ENCODE results near the gene CHCHD4. TPM values are rescaled to one million over a fixed set of nuclear protein-coding genes. Genes with fewer than 3 reads are reported as not detected.

Gene CHCHD4
- polyA plus RNA-seq, 3 donors, result 6.5 to 13.8 (median 13.6) TPM

DNA sequence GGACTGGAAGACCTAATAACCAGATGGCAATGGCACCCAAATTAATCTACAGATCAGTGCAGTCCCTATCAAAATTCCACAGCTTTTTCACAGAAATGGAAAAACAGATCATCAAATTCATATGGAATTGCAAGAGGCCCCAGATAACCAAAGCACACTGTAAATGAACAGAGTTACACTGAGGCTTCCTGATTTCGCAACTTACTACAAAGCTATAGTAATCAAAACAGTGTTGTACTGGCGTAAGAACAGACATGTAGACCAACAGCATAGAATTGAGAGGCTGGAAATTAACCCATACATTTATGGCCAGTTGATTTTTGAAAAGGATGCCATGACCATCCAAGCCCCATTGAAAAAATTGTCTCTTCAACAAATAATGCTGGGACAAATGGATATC lies 37.5 kb upstream of the CHCHD4 start:
- no peaks in the 10 kb centered on the region for H3K27me3 Mint-ChIP-seq (ENCODE audit: low read depth in 3 of 3)
- Histone ChIP-seq H3K9ac (ENCODE audit: insufficient read depth, low read length, poor library complexity, severe bottlenecking) (no peak overlapping the region), H3K27me3 (ENCODE audit: control insufficient read depth in 2 of 2, insufficient read depth in 2 of 2, low read length in 2 of 2) (no peaks in the 10 kb centered on the region), H4K20me1 (ENCODE audit: insufficient read depth, low read length) (no peaks in the 10 kb centered on the region), H3K36me3 (replicated peaks in 1 of 2; ENCODE audit: control insufficient read depth in 1 of 2, insufficient read depth in 2 of 2, low read length in 2 of 2) (peaks cover 95 to 99% of the 10 kb centered on the region in 2 donors), H3K79me2 (ENCODE audit: insufficient read depth, low read length) (no peaks in the 10 kb centered on the region), H3K4me1 (ENCODE audit: control insufficient read depth in 1 of 2, insufficient read depth in 2 of 2, low read length in 2 of 2) (peaks cover 0 to 4% of the 10 kb centered on the region in 2 donors), H3K9me3 (replicated peaks in 1 of 2; ENCODE audit: control insufficient read depth in 1 of 2, insufficient read depth in 1 of 2, low read length in 2 of 2) (peaks cover 0 to 14% of the 10 kb centered on the region in 2 donors), H3K4me3 (replicated peaks in 1 of 3; ENCODE audit: low read depth in 2 of 3, low read length in 3 of 3) (no peak overlapping the region), H3K27ac (ENCODE audit: low read depth in 1 of 2, low read length in 2 of 2) (no peak overlapping the region), H2AFZ (ENCODE audit: insufficient read depth, low read depth, low read length, poor library complexity, severe bottlenecking) (no peak overlapping the region), H3K4me2 (replicated peaks; ENCODE audit: extremely low read depth, low read length, poor library complexity, severe bottlenecking) (no peak overlapping the region)
- no peak overlapping the region for H3K27ac Mint-ChIP-seq
- H3K4me3 Mint-ChIP-seq, result no peak overlapping the region
- TF ChIP-seq, protein P1, sequence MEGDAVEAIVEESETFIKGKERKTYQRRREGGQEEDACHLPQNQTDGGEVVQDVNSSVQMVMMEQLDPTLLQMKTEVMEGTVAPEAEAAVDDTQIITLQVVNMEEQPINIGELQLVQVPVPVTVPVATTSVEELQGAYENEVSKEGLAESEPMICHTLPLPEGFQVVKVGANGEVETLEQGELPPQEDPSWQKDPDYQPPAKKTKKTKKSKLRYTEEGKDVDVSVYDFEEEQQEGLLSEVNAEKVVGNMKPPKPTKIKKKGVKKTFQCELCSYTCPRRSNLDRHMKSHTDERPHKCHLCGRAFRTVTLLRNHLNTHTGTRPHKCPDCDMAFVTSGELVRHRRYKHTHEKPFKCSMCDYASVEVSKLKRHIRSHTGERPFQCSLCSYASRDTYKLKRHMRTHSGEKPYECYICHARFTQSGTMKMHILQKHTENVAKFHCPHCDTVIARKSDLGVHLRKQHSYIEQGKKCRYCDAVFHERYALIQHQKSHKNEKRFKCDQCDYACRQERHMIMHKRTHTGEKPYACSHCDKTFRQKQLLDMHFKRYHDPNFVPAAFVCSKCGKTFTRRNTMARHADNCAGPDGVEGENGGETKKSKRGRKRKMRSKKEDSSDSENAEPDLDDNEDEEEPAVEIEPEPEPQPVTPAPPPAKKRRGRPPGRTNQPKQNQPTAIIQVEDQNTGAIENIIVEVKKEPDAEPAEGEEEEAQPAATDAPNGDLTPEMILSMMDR (IDR thresholded peaks at IDR 0.05), result no peak
- WGBS (ENCODE audit: insufficient coverage), result 60% methylated on average over 1 of the region's 2 CpGs
- H3K4me1 Mint-ChIP-seq, result no peaks in the 10 kb centered on the region
- H3K9me3 Mint-ChIP-seq, result peaks cover 5 to 16% (median 12%) of the 10 kb centered on the region in 7 donors
- intact Hi-C loops (cut with micrococcal nuclease), result no loop called here
- DNase-seq, result no peak
- peaks cover 90 to 97% of the 10 kb centered on the region in 2 donors for H3K36me3 Mint-ChIP-seq

DNA sequence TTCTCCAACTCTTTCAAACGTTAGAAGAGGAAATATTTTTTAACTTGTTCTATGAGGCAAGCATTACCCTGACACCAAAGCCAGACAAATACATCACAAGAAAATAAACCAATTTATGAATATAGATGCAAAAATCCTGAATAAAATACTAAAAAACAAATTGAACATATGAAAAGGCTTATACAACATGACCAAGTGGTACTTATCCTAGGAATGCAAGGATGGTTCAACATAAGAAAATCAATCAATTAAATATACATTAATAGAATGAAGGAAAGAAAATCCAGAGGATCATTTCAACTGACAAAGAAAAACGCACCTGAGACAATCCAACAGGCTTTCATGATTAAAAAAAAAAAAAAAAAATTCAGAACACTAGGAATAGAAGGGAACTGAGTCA lies 36.6 kb upstream of the CHCHD4 start:
- no peak overlapping the region for H3K27ac ChIP-seq (ENCODE audit: low read depth in 1 of 2, low read length in 2 of 2)
- no peak for DNase-seq
- H3K27ac Mint-ChIP-seq, result no peak overlapping the region
- no peak overlapping the region for H3K4me3 ChIP-seq (replicated peaks in 1 of 3; ENCODE audit: low read depth in 2 of 3, low read length in 3 of 3)
- intact Hi-C loops (cut with micrococcal nuclease), result no loop called here
- no peaks in the 10 kb centered on the region for H4K20me1 ChIP-seq (ENCODE audit: insufficient read depth, low read length)
- H3K4me2 ChIP-seq (replicated peaks; ENCODE audit: extremely low read depth, low read length, poor library complexity, severe bottlenecking), result no peak overlapping the region
- TF ChIP-seq, protein P1 (IDR thresholded peaks at IDR 0.05), result no peak
- H3K9ac ChIP-seq (ENCODE audit: insufficient read depth, low read length, poor library complexity, severe bottlenecking), result no peak overlapping the region
- no peak overlapping the region for H2AFZ ChIP-seq (ENCODE audit: insufficient read depth, low read depth, low read length, poor library complexity, severe bottlenecking)
- H3K9me3 Mint-ChIP-seq, result peaks cover 5 to 16% (median 12%) of the 10 kb centered on the region in 7 donors
- H3K36me3 ChIP-seq (replicated peaks in 1 of 2; ENCODE audit: control insufficient read depth in 1 of 2, insufficient read depth in 2 of 2, low read length in 2 of 2), result peaks cover 95 to 99% of the 10 kb centered on the region in 2 donors
- H3K4me1 ChIP-seq (ENCODE audit: control insufficient read depth in 1 of 2, insufficient read depth in 2 of 2, low read length in 2 of 2), result peaks cover 0 to 4% of the 10 kb centered on the region in 2 donors
- H3K9me3 ChIP-seq (replicated peaks in 1 of 2; ENCODE audit: control insufficient read depth in 1 of 2, insufficient read depth in 1 of 2, low read length in 2 of 2), result peaks cover 0 to 14% of the 10 kb centered on the region in 2 donors
- WGBS (ENCODE audit: insufficient coverage), result no CpG with 5 or more reads among the region's 2 CpGs
- no peaks in the 10 kb centered on the region for H3K4me1 Mint-ChIP-seq
- no peaks in the 10 kb centered on the region for H3K27me3 ChIP-seq (ENCODE audit: control insufficient read depth in 2 of 2, insufficient read depth in 2 of 2, low read length in 2 of 2)
- H3K4me3 Mint-ChIP-seq, result no peak overlapping the region
- no peaks in the 10 kb centered on the region for H3K27me3 Mint-ChIP-seq (ENCODE audit: low read depth in 3 of 3)
- H3K36me3 Mint-ChIP-seq, result peaks cover 89 to 96% of the 10 kb centered on the region in 2 donors
- H3K79me2 ChIP-seq (ENCODE audit: insufficient read depth, low read length), result no peaks in the 10 kb centered on the region
